Astrocyte of the cerebellum (primary cell): ENCODE measurements around the gene TBXA2R.

ENCODE experiments used
- DNase-seq: peaks from one replicate; pipeline ENCODE4 v3.0.0-alpha.2; 2011; ENCODE audit warnings: low read depth
- H3K4me3 ChIP-seq: 2 replicates; pipeline ENCODE4 v1.5.1; 2011; ENCODE audit warnings: mild to moderate bottlenecking, low read depth, low read length, moderate library complexity
- CTCF ChIP-seq: IDR thresholded peaks from 2 replicates; pipeline ENCODE4 v1.5.1; 2012; ENCODE audit warnings: low read length, low read depth, moderate library complexity, mild to moderate bottlenecking; ENCODE audit errors: missing control alignments
- in situ Hi-C: cut with HindIII; loops from 2 replicates; pipeline ENCODE4 v1.10.0; 2017; ENCODE audit warnings: low sequenced_read_pairs

TBXA2R gene

GRCh38 chr19:3563709-3564524 lies 42.8 kb downstream of the TBXA2R start:
- no peak overlapping the region for H3K4me3 ChIP-seq
- no peak for DNase-seq
- TF ChIP-seq CTCF = no peak
- in situ Hi-C loops = no loop called here

DNA sequence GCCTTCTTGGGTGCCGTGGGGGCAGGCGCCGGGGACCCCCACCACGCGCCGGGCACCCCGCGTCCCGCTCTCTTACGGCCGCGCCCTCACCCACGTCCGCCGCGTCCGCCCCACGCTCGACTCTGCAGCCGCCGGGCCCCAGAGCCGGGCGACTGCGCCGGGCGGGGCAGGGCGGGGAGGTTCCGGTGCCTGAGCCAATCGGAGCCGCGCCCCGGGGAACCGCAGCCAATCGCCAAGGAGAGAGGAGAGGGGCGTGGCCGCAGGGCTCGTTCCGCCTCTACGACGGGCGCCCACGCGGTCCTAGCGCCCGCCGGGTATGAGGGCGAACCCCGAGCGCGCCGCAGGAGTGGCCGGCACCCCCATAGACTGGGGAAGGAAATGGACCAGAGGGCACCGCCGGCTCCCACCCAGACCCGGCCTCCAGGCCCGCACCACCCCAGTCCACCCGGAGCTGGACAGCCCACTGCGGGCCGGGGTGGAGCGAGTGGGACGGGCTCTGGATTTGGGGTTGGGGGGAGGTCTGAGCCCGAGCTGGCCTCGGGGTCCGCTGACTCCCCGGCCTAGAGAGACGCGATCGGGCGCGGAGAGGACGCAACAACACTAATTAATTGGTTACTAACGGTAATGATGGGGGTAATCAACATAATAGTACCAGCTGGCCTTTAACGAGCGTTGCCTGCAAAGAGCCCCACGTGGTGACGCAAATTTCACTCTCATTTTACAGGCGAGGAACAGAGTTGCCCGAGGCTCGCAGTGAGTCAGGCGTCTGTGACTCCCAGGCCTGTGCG lies 49.0 kb downstream of the TBXA2R start, which contains the start of gene MFSD12:
TSS of gene MFSD12 (minus strand) at position 126 of the 788 bp plus-strand sequence. CDS start 183 bp downstream, outside the sequence.
- peak; percentile 73 for DNase-seq
- TF ChIP-seq CTCF = no peak
- peak within 1 kb of the TSS; percentile 69 for H3K4me3 ChIP-seq
- in situ Hi-C loops = no loop called here

GRCh38 chr19:3556978-3557460 lies 49.7 kb downstream of the TBXA2R start:
- peak overlapping the region; percentile 69 for H3K4me3 ChIP-seq
- DNase-seq = no peak
- in situ Hi-C loops = no loop called here
- no peak for TF ChIP-seq CTCF

GRCh38 chr19:3556423-3556977 lies 50.2 kb downstream of the TBXA2R start:
- no peak for TF ChIP-seq CTCF
- in situ Hi-C loops = no loop called here
- DNase-seq = no peak

DNA sequence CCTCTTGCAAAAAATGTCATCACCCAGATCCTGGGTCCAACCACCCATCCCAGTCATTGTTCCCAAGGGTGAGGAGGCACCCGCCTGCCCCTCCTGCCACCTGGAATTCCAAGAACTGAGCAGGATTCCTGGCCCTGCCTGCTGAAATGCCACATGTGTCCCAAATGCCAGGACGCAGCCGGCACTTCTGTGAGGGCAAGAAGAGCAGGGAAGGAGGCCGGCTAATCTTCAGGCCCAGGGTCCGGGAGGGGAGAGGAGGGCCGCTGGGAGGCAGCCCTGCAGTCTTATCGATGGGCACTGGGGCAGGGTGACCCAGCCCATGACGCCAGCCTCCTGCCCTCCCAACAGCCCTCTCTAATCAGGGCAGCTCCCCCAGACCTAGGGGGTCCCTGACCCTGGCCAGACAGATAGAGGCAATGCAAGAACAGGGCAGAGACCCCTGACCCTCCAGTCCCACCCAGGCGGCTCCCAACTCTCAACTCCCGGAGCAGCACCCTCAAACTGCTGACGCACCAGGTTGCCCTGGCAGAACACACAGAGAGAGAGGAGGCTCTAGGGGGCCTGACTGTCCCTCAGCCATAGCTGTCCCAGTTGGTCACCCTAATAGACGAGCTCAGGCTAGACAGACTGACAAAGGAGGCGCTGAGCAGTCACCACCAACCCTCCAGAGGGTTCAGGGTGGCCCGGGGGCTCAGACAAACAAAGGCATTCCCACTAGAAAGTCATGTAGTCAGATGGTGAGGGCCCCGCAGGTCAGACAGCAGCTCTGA lies 50.8 kb downstream of the TBXA2R start:
- in situ Hi-C loops = no loop called here
- H3K4me3 ChIP-seq = peak overlapping the region; percentile 69
- no peak for TF ChIP-seq CTCF
- DNase-seq = no peak

More at GRCh38 chr19:3556423-3556977, 50.2 kb downstream of the TBXA2R start:
- H3K4me3 ChIP-seq = peak overlapping the region; percentile 69
